Stimulated activated CD8-positive, alpha-beta memory T cell treated with anti-CD3 and anti-CD28 coated beads, Interleukin-15, amount 100 ng/mL, for 1 hour (primary cell): Measurements from ENCODE around the gene PDE1C.

Experiments
- DNase-seq: peaks from one replicate; pipeline ENCODE4 v3.0.0-alpha.2; 2020; ENCODE audit warnings: low read depth

PDE1C gene

DNA sequence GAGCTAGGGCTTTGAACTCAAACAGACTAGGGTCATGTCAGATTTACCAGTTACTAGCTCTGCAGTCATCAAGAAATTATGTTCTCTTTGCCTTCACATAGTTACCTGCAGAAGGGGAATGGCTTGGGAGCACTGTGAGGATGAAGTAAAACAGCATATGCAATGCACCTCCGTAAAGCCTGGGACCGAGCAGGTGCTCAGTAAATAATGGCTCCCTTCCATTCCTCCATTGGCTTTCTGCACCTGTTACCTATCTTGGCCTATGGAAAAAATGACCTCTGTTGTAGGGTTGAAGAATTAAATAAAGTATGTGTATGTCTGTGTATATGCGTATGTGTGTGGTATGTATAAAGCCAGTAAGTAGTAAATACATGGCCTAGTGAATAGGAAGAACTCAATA lies 78.8 kb downstream of the PDE1C start:
- DNase-seq: no peak

DNA sequence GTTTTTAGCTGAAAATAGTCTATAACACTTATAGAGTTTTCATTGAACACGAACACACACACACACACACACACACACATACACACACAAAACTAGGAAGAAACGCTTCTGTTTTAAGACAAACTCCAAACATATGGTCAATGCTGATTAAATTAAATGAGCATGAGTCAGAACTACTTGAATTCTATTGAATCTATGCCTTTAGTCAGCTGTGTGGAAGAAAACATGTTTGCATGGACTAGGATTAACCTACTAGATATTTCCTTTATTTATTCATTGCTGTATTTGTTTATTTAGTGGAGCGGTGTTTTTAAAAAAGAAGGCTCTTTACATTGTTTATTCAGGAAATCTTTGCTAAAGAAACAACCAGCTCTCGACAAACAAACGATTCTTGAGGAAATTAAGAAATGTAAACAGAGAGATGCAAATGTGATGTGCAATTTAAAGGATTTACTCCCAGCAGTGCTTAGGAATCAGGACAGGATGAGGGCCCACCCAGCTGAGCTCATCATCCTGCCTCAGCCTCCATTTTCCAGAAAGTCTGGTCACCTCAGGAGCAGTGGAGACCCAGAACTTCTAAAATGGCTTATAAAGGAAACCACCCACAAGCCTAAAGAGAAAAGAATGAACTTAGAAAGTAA lies 83.2 kb downstream of the PDE1C start:
- DNase-seq: no peak

DNA sequence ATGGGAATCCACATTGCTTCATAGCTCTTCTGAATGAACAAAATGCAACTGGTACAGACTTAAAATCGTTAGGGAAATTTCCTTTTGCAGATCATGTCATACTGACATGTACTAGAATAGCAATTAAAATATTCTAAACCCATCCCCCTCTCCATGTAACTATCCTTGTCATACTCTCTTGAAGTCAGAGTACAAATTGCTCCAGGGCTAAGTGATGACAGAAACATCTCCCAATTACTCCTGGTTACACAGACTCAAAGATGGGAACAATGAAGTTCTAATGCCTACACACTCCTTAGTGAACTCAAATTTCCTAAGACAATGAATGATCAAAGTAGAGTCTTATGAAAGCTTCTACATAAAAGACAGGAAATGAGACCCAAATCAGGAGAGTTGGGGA lies 87.2 kb downstream of the PDE1C start:
- DNase-seq: no peak

GRCh38 chr7:31981874-31982390 lies 88.3 kb downstream of the PDE1C start:
- no peak for DNase-seq

- no peak for DNase-seq
Measured at GRCh38 chr7:31979690-31980330, 90.4 kb downstream of the PDE1C start.

- no peak for DNase-seq
Measured at GRCh38 chr7:31975546-31975945, 94.7 kb downstream of the PDE1C start.

DNA sequence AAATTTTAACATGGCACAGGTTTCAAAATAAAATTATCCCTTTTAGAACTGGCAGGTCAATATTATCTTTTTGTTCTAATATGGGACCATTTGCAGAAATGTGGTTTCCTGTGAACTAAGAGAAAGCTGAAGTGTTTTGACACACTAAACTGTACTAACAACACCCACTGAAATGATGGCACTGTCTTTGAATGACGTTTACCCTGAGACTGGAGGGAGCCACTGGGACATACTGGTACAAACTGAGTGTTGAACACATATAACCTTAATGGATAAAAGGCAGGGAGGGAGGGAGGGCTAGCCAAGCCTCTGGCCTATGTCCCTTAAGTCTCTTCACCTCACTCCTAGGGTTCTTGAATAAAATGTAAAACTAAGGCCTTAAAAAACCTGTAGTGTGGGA lies 95.9 kb downstream of the PDE1C start:
- DNase-seq: no peak

GRCh38 chr7:31971049-31971667 lies 99.0 kb downstream of the PDE1C start:
- DNase-seq: no peak

DNA sequence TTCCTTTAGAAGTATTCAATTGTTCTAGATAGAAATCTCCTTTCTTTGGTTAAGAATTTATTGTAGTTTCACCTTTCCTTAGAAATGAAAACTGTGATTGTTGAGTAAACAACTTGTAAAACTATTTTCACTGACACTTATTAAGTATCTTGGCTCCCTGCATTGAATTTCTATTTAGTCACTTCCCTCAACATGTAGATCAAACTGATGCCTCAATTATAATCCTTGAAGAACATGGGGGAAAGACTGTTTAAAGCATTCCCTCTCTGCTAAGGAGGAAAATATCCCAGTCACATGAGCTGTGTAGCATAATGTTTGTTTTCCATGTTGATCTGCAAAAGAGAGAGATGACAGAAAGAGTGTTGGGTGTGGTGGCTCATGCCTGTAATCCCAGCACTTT lies 99.7 kb downstream of the PDE1C start:
- DNase-seq: no peak

- no peak for DNase-seq
Measured at GRCh38 chr7:31963569-31964175, 106.5 kb downstream of the PDE1C start.

DNA sequence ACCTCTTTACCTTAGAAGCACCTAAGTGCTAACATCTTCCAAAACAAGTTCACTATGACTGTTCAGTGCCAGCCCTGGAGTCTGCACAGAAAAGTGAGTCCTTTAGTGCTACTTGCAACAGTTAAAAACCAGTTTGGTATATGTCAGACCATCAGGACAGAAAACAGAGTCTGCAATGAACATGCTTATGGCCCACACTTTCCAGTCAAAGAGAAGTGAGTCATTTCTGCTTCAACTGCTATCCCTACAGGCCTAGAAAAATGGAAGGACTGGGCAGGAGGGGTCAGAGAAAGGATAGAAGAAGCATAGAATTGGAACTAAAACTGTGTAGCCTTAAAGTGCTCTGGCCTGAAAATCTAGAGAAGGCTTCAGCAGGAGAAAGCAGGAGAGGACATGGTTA lies 108.0 kb downstream of the PDE1C start:
- no peak for DNase-seq

DNA sequence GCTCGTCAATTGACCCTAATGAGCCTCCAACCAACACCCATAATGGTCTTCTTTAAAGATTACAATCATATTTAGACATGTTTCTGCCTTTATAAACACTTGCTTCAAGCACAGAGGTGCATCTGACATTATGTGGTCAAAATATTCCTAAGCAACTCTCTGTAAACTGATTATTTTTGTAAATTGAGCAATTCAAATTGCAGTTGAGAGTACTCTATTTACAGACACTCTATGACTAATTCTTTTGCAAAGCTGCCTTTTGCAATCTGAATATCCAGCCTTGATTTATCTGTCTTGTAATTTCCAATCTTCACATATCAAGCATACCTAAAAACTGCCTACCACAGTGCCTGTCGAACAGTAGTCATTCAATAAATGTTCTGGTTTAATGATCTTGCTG lies 112.0 kb downstream of the PDE1C start:
- DNase-seq: no peak

DNA sequence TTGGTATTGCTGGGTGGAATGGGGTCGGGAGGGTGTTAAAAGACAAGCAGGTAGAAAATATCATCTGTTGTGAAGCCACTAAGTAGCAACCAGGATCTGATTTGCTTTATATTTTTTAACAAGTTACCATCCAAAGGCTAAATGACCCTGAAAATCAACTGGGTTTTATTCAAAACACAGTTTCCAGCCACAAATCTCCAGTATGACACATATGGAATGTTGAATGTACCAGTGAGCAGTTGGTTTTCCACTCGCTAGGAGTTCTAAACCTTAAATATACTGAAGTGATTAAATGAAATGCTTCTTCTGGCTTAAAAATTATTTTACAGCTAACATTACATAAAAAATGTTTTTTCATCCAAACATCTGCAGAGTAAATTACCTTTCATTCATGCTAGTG lies 112.5 kb downstream of the PDE1C start:
- no peak for DNase-seq

DNA sequence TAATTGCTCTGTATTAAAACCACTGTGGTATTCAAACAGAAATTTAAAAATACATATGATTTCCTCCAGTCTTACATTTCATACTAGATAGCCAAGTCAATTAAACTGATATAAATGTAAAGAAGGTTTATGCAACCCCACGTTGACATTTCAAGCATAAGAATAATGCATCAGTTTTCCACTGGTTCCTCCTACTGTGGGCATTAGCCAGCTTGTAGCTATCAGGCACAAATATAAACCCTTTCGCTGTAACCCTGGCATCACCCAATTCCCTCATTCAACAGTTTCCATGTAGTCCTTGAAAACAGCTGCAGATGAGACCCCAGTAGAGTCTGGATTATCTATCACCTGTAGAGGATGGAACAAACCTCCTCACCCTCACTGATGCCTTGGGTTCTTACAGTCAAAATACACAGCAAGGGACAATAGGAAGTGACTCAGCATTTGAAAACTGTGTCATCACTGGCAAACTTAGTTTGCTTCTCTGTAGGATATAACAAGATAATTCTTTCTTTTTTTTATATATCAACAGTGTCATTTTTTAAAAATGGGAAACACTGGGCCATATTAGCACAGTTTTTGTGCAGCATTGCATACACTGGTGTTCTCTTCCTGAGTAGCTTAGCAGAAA lies 113.0 kb downstream of the PDE1C start:
- no peak for DNase-seq

DNA sequence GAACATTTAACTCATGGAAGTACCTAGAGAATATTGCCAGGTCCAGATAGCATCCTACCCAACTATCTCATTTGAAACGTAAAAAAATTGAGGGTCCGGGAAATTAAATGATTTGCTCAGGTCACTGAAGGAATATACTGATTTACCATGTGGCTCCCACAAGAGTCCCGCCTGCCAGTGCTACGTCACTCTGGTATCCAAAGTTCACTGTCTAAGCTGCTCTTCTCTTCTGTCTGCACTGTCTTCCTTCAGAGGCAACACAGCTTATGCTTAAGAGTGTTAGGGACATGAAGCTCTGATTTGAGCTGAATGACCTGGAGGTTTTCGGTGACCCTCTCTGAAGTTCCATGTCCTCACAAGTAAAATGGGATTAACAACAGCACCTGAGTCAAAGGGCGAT lies 114.6 kb downstream of the PDE1C start:
- no peak for DNase-seq

DNA sequence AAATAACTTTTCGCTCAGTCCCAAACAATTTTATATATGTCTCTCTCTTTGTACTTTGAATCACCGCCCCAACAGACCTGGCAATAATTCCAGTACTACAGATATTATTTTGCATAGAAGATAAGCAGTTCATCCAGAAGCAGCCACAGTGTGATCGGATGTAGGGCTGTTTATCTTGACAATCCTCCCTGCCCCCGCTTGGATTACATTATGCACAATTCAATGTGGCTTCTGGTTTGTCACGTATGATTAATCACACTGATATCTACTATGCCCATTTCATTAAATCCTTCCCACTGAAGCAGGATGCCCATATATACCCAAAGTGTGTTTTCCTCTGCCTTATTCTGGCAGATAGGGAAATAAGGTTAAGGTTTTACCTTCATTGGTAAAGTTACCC lies 115.2 kb downstream of the PDE1C start:
- DNase-seq: no peak

DNA sequence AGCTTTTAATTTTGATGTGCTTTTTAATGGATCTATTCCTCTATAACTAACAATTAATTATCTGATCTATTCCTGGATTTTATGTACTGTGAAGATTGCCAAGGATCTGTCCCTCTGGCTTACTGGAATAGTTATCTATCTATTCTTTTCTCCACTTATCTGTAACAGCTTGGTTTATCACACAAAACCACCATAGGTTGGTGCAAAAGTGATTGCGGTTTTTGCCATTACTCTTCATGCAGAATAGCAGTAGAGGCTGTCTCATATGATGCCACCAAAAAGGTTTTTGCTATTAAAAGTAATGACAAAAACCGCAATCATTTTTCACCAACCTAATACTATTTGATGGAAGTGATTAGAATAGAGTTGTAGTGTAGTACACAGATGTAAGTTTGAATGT lies 115.7 kb downstream of the PDE1C start:
- no peak for DNase-seq

GRCh38 chr7:31953432-31953831 lies 116.8 kb downstream of the PDE1C start:
- DNase-seq: no peak

- DNase-seq: no peak
Measured at GRCh38 chr7:31950091-31950755, 120.0 kb downstream of the PDE1C start.

DNA sequence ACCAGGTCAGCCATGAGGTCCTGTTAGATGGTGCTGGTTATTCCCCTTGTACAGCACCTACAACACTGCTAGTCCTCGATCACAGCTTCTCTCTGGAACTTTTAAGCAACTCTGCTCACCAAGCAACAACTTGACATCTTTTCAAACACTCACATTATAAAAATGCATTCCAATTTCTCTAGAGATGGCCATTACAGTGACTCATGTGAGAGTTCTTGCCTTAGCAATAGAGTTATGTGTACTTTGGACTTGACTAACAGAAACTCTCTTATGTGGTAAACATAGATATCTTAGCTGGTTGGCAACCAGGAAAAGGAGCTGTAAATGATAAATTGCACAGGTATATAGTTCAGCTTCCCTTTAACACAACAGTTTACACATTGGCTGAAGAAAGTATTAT lies 122.2 kb downstream of the PDE1C start:
- no peak for DNase-seq

DNA sequence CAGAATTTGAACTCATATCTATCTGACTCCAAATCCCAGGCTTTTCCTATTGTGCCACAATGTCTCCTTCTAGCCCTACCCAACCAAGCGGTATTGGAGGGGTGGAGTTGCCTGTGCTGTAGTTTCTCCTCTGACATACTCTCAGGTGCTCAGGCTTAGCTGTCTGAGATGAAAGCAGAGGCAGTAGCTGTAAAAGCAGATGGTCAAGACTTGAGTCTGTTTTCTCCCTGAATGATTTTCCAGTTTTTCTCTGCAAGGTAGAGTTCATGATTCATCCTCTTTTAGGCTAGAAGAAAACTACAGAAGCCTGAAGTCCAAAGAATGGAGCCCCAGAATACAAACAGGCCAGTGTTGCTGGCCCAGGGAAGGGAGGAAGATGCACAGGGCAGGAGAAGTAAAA lies 130.0 kb downstream of the PDE1C start:
- no peak for DNase-seq

- DNase-seq: no peak
Measured at GRCh38 chr7:31939076-31939475, 131.1 kb downstream of the PDE1C start.
